Measurements from ENCODE around the gene NFE2L1. TPM values are rescaled to one million over a fixed set of nuclear protein-coding genes. Genes with fewer than 3 reads are reported as not detected.

Gene NFE2L1
- total and polyA plus RNA-seq, 9 of the 15 experiments (the other 6 are each of a cell fraction or from before 2014, with no cell fraction given): 2.0 to 68.6 (median 39.7) TPM

- no peak; the same call in 1 of the 2 replicates for TF ChIP-seq KLF6 (CRISPR knock-in tag; IDR thresholded peaks at IDR 0.05; ENCODE audit: borderline replicate concordance)
- no peak for TF ChIP-seq DLX4 (CRISPR knock-in tag; IDR thresholded peaks at IDR 0.05)
- TF ChIP-seq TFAM (CRISPR knock-in tag; conservative IDR thresholded peaks at IDR 0.05): no peak
- TF ChIP-seq HOMEZ (CRISPR knock-in tag; IDR thresholded peaks at IDR 0.05): no peak
- no peak for TF ChIP-seq ZNF445 (CRISPR knock-in tag; IDR thresholded peaks at IDR 0.05; ENCODE audit: low read depth)
- TF ChIP-seq SFPQ (IDR thresholded peaks at IDR 0.05; ENCODE audit: low read depth, low read length): no peak
- no peak for TF ChIP-seq HMBOX1 (IDR thresholded peaks at IDR 0.05)
- no peak for TF ChIP-seq U2AF2 (optimal IDR thresholded peaks at IDR 0.05; ENCODE audit: low read depth, low read length)
- no peak for TF ChIP-seq CAMTA2 (CRISPR knock-in tag; conservative IDR thresholded peaks at IDR 0.05)
- TF ChIP-seq WHSC1 (IDR thresholded peaks at IDR 0.05; ENCODE audit: low read length): no peak
- peak; percentile 81; the same call in 1 of the 2 replicates for TF ChIP-seq HBP1 (CRISPR knock-in tag; IDR thresholded peaks at IDR 0.05)
- TF ChIP-seq ZNF551 (CRISPR knock-in tag; IDR thresholded peaks at IDR 0.05): no peak
- TF ChIP-seq PHB (CRISPR knock-in tag; IDR thresholded peaks at IDR 0.05): no peak
- no peak for TF ChIP-seq ZC3H8 (IDR thresholded peaks at IDR 0.05)
- no peak for TF ChIP-seq MYBL2 (IDR thresholded peaks at IDR 0.05; ENCODE audit: low read depth)
- TF ChIP-seq MYBL2 (CRISPR knock-in tag; IDR thresholded peaks at IDR 0.05; ENCODE audit: borderline replicate concordance): no peak
- TF ChIP-seq PHB2 (IDR thresholded peaks at IDR 0.05; ENCODE audit: low read depth): no peak
- no peak for TF ChIP-seq ZNF224 (CRISPR knock-in tag; IDR thresholded peaks at IDR 0.05)
- peak; percentile 61 to 70; a peak in 2 of 4 replicates for TF ChIP-seq TRIM24 (IDR thresholded peaks at IDR 0.05)
- TF ChIP-seq KDM5B (IDR thresholded peaks at IDR 0.05; ENCODE audit: insufficient replicate concordance, low read depth, low read length): no peak
- peak; percentile 94 for TF ChIP-seq ATF7 (IDR thresholded peaks at IDR 0.05)
These were observed 7.5 kb downstream of the NFE2L1 start (continued) for GRCh38 chr17:48055531-48056245.
